Thyroid gland (tissue), 4 donors: ENCODE data around the gene NEURL1. TPM values are rescaled to one million over a fixed set of nuclear protein-coding genes. Genes with fewer than 3 reads are reported as not detected.

Source experiments
- DNase-seq, 2 donors: peaks; one replicate each; pipeline ENCODE4 v3.0.0-alpha.2; 2019
- H3K27ac ChIP-seq, 3 donors: fragments of 200-600 bp; sonication (generic); 1 replicate in 2 of 3; 2 replicates in 1 of 3; pipeline ENCODE4 v1.5.1; 2016 to 2019; ENCODE audit warnings: mild to moderate bottlenecking in 1 of 3, moderate library complexity in 1 of 3
- H3K27me3 ChIP-seq: fragments of 200-600 bp; sonication (generic); one replicate; pipeline ENCODE4 v1.5.1; 2019
- H3K36me3 ChIP-seq, 2 donors: fragments of 200-600 bp; sonication (generic); one replicate each; pipeline ENCODE4 v1.5.1; 2016 to 2019
- H3K4me1 ChIP-seq, 2 donors: fragments of 200-600 bp; sonication (generic); one replicate each; pipeline ENCODE4 v1.5.1; 2017 to 2019
- H3K4me3 ChIP-seq, 3 donors: fragments of 200-600 bp; sonication (generic); replicated peaks in 1 of 3; 1 replicate in 2 of 3; 2 replicates in 1 of 3; pipeline ENCODE4 v1.5.1; 2016; ENCODE audit warnings: mild to moderate bottlenecking in 1 of 3
- H3K9me3 ChIP-seq: fragments of 200-600 bp; sonication (generic); one replicate; pipeline ENCODE4 v1.5.1; 2017
- POLR2A ChIP-seq, 2 donors: fragments of 450-650 bp; IDR thresholded peaks; one replicate each; pipeline ENCODE4 v1.6.1; 2017; ENCODE audit warnings: antibody characterized with exemption in 2 of 2, mild to moderate bottlenecking in 2 of 2, moderate library complexity in 1 of 2
- WGBS, 2 donors: methylation state at CpG; one replicate each; pipeline ENCODE4 v1.1.5; 2017; 5-methylcytosine and 5-hydroxymethylcytosine counted together
- intact Hi-C: fragments of 100-400 bp; cut with DNase I; formaldehyde crosslinking; loops from one replicate; pipeline ENCODE4 v1.15.1; 2023
- total RNA-seq, 4 donors: library from RNA; depleted of rRNA; stranded (reverse); fragments of >200 nt; gene quantifications; one replicate each; pipeline ENCODE4 v1.2.3, GENCODE V29; 2016
- TF ChIP-seq, protein P1 (sequence below), 6 experiments: fragments of 200-600 bp in 3 of 6; fragments of 450-650 bp in 3 of 6; sonication (generic) in 3 of 6; IDR thresholded peaks; one replicate each; pipeline ENCODE4 v1.5.1; 2016 to 2019; ENCODE audit warnings: antibody characterized with exemption in 6 of 6, mild to moderate bottlenecking in 2 of 6, inconsistent platforms in 1 of 6, moderate library complexity in 1 of 6

NEURL1 gene
- total RNA-seq, 4 donors from 2014 or later, result 1.1 TPM; not detected in 3

DNA sequence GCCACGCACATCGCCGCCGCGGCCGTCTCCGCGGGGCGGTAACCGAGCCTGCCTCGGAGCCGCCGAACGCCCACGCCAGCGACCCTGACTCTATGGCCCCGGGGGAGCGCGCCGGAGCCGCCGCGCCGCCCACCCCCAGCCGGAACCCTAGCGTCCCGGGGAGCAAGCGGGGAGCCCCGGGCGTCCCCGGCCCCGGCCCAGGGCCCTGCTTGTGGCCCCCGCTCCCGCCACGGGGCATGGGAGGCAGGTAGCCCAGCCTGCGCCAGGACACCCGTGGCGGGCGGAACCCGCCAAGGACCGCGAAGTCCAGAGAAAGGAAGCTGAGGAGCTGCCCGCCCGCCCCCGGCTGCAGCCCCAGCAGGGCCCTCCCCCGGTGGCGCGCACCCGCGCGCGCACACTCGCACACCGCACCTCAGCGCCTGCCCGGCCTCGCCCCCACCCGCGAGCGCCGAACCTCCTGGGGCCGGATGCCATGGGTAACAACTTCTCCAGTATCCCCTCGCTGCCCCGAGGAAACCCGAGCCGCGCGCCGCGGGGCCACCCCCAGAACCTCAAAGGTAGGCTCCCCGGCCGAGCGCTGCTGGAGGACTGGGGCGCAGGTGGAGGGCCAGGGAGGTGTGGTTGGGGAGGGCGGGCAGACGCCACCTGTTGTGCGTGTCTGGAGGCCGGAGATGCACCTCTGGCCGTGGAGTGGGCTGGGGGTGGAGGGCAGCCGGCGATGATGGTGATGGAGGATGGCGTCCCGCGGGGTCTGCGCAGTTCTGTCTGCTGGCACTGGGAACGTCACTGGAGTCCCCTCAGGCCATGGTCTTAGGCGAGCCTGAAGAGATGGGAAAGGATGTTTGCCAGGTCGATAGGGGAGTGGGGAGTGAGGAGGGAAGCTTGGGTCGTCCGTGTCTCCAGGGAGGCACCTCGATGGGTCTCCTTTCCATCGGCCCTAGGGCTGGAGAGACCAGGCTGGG, 692 bp downstream of the NEURL1 start:
- Histone ChIP-seq H3K9me3 (no peaks in the 10 kb centered on the region), H3K4me1 (peaks cover 0 to 16% of the 10 kb centered on the region in 2 donors), H3K27ac (no peak overlapping the region), H3K4me3 (peak overlapping the region in 1 of 3 donors; percentile 42), H3K27me3 (peaks cover 16% of the 10 kb centered on the region), H3K36me3 (no peaks in the 10 kb centered on the region)
- no peak for TF ChIP-seq POLR2A (IDR thresholded peaks at IDR 0.05)
- WGBS, 2 donors, result 3 to 5% methylated on average over 5 to 13 of the region's 92 CpGs
- intact Hi-C loops, result no loop called here
- no peak for DNase-seq

- TF ChIP-seq, protein P1, sequence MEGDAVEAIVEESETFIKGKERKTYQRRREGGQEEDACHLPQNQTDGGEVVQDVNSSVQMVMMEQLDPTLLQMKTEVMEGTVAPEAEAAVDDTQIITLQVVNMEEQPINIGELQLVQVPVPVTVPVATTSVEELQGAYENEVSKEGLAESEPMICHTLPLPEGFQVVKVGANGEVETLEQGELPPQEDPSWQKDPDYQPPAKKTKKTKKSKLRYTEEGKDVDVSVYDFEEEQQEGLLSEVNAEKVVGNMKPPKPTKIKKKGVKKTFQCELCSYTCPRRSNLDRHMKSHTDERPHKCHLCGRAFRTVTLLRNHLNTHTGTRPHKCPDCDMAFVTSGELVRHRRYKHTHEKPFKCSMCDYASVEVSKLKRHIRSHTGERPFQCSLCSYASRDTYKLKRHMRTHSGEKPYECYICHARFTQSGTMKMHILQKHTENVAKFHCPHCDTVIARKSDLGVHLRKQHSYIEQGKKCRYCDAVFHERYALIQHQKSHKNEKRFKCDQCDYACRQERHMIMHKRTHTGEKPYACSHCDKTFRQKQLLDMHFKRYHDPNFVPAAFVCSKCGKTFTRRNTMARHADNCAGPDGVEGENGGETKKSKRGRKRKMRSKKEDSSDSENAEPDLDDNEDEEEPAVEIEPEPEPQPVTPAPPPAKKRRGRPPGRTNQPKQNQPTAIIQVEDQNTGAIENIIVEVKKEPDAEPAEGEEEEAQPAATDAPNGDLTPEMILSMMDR (IDR thresholded peaks at IDR 0.05), result no peak
- Histone ChIP-seq H3K27ac (no peak overlapping the region), H3K4me3 (no peak overlapping the region), H3K9me3 (no peaks in the 10 kb centered on the region), H3K36me3 (no peaks in the 10 kb centered on the region), H3K4me1 (peaks cover 0 to 16% of the 10 kb centered on the region in 2 donors), H3K27me3 (peaks cover 16% of the 10 kb centered on the region)
- no peak for DNase-seq
- intact Hi-C loops, result no loop called here
- WGBS, 2 donors, result 86 to 90% methylated on average over 3 of the region's 3 CpGs
These were observed 1.8 kb downstream of the NEURL1 start for GRCh38 chr10:103495321-103495720.

DNA sequence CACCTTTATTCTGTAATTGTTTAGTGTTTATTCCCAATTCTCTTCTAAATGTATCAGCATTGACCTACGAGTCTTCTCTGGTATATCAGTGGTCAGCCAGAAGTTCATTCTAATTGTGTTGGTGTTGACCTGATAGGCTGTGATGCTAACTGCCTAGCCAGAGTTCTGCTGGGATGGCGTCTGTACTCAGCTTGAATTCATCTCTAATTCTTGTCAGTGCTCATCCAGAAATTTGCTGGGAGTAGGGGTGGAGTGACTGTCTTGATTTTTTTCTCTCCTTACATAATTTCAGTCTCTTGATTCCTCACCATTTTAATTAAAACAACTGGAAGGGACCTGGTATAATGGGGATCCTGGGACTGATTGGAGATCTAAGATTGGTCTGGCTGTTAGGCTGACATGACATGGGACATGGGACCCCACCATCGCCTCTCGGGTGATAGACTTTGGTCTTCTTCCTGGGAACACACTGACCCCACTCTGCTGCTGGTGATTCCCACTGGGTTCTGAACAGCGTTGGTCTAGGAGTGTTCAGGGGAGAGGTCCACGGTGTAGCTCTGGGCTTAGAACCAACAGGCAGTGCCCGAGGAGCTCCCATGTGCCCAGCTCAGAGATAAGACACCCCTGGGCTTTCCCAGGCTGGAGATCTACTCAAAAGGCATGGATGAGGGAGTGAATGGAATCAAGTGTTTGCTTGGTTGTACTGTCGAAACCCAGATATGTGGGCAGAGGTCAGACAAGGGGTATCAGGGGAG, 3.8 kb downstream of the NEURL1 start:
- H3K9me3 ChIP-seq, result no peaks in the 10 kb centered on the region
- TF ChIP-seq, protein P1 (IDR thresholded peaks at IDR 0.05), result no peak
- TF ChIP-seq POLR2A (IDR thresholded peaks at IDR 0.05), result no peak
- H3K4me1 ChIP-seq, result peaks cover 0 to 16% of the 10 kb centered on the region in 2 donors
- intact Hi-C loops, result no loop called here
- H3K27me3 ChIP-seq, result peaks cover 16% of the 10 kb centered on the region
- no peak for DNase-seq
- no peak overlapping the region for H3K4me3 ChIP-seq
- H3K36me3 ChIP-seq, result no peaks in the 10 kb centered on the region
- H3K27ac ChIP-seq, result no peak overlapping the region
- 84 to 91% methylated on average over 8 of the region's 8 CpGs for WGBS, 2 donors

GRCh38 chr10:103498936-103499638, 5.6 kb downstream of the NEURL1 start:
- Histone ChIP-seq H3K4me1 (peaks cover 0 to 8% of the 10 kb centered on the region in 2 donors), H3K27ac (no peak overlapping the region), H3K27me3 (peaks cover 10% of the 10 kb centered on the region), H3K9me3 (no peaks in the 10 kb centered on the region), H3K36me3 (no peaks in the 10 kb centered on the region), H3K4me3 (no peak overlapping the region)
- no peak for TF ChIP-seq POLR2A (IDR thresholded peaks at IDR 0.05)
- intact Hi-C loops, result no loop called here
- no peak for DNase-seq
- 73 to 83% methylated on average over 5 of the region's 5 CpGs for WGBS, 2 donors

- Histone ChIP-seq H3K27me3 (peaks cover 2% of the 10 kb centered on the region), H3K27ac (no peak overlapping the region), H3K9me3 (no peaks in the 10 kb centered on the region), H3K4me3 (no peak overlapping the region), H3K36me3 (no peaks in the 10 kb centered on the region), H3K4me1 (peaks cover 0 to 6% of the 10 kb centered on the region in 2 donors)
- 58 to 64% methylated on average over 7 of the region's 7 CpGs for WGBS, 2 donors
- TF ChIP-seq, protein P1 (IDR thresholded peaks at IDR 0.05), result no peak
- TF ChIP-seq POLR2A (IDR thresholded peaks at IDR 0.05), result no peak
- no peak for DNase-seq
- intact Hi-C loops, result no loop called here
These were observed 6.4 kb downstream of the NEURL1 start for GRCh38 chr10:103499881-103500280.
